HT-29 (cell line): Measurements from ENCODE around the gene PLEKHG7. TPM values are rescaled to one million over a fixed set of nuclear protein-coding genes. Genes with fewer than 3 reads are reported as not detected.

Source experiments
- DNase-seq: peaks from one replicate; pipeline ENCODE4 v3.0.0-alpha.2; 2015; ENCODE audit warnings: low spot score
- total RNA-seq: library from RNA; depleted of rRNA; stranded (reverse); fragments of >200 nt; shearing (Covaris generic); gene quantifications from 2 replicates; pipeline ENCODE4 v1.2.3, GENCODE V29; 2014; rRNA removed

Gene PLEKHG7
- total RNA-seq, 1 experiment from 2014 or later, result 0.13 TPM

DNA sequence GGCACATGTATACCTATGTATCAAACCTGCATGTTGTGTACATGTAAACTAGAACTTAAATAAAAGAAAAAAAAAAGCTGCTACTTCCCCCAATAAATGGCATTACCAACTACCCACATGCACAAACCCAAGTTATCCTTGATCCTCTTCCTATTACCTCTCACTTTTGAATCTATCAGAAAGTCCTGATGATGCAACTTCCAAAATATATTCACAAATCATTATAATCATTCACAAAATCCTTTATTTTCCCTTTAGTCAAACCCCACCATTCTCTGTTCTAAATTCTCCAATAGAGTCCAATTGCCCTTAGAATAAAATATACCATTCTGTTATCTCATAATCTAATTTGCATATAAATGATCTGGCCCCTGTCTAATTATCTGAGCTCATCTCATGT is 92.0 kb downstream of the PLEKHG7 start:
- no peak for DNase-seq

DNA sequence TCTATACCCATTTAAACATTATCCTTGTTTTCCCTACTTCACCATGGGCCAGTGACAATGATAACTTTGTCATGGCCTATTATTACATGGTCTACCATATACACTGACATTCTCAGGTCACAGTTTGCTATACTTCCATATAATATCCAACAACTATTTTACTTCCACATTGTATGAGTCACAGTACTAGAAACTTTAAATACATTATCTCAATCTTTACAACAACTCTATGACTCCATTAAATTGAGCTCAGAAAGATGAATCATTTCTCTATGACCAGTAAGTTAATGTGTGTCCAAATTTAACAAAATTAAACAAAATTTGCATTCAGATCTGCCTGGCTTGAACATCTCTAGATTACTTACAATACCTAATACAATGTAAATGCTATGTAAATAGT is 93.9 kb downstream of the PLEKHG7 start:
- no peak for DNase-seq

DNA sequence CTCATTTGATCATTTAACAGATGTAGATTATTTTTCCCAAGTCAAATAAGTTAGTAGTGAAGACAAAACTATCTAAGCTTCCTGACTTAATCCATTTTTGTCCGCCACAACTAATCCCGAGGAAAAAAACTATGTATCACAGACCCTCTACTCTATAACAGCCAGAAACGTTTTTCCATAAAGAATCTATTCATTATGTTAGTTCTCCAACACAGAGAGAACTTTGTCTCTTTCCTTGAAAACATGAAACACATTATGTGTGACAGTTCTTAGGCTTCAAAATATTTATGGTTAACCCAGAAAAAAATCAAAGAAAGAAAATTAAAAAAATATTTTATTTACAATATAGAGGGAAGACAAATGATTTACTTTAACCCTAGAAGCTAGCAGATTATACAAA is 100.1 kb downstream of the PLEKHG7 start:
- DNase-seq, result no peak

DNA sequence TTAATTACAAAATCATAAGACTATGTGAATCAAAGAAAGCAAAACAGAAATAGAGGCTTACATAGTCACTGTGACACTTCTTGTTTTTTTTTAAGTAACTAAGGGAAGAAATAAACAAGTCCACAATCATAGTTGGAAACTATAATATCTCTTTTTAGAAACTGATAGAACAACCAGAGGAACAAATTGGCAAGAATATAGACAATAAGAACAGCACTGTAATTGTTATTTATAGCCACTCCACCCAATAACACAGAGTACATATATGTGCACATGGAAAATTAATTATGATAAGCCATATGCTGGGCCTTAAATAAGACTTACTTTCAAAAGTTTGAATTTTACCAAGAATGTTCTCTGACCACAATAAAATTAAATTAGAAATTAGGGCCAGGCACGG is 101.1 kb downstream of the PLEKHG7 start:
- DNase-seq, result no peak

- DNase-seq, result no peak
These were observed 107.6 kb downstream of the PLEKHG7 start for GRCh38 chr12:92810370-92810769.

- no peak for DNase-seq
These were observed 111.8 kb downstream of the PLEKHG7 start for GRCh38 chr12:92814584-92814983.

DNA sequence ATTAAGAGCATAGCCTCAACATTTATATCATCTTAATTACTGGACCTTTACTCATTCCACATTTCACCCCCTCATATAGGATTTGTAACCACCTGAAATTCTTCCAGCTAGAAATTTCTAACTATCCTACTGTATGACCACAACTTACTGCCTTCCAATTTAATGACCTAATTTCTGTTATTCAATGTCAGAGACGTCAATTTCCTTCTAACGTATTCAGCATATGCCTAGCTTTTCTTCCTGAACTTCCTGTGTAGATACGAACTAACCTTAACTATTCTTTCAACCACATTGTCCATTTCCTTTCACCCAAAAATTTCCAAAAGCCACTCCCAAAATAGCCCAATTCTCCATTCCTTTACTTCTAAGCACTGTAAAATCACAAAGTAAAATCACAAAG is 118.4 kb downstream of the PLEKHG7 start:
- no peak for DNase-seq

Other genes starting within 250 kb of the PLEKHG7 start
- 3.2 and 3.4 TPM in 2 replicates for gene EEA1, start 226.3 kb downstream of the PLEKHG7 start, total RNA-seq